HepG2 (cell line): ENCODE measurements around the gene RPL18. TPM values are rescaled to one million over a fixed set of nuclear protein-coding genes. Genes with fewer than 3 reads are reported as not detected.

Source experiments
- ELF1 ChIP-seq: sonication (generic); formaldehyde crosslinking; IDR thresholded peaks from 2 replicates; pipeline ENCODE4 v1.4.0; 2020; ENCODE audit warnings: missing genetic modification reagents
- FOSL1 ChIP-seq: sonication (generic); formaldehyde crosslinking; IDR thresholded peaks from 2 replicates; pipeline ENCODE4 v1.9.0; 2021; ENCODE audit warnings: missing genetic modification reagents, borderline replicate concordance
- GTF2F1 ChIP-seq: fragments of 150-350 bp; IDR thresholded peaks from 2 replicates; pipeline ENCODE4 v1.6.1; 2014; ENCODE audit warnings: low read length
- HHEX ChIP-seq: IDR thresholded peaks from 2 replicates; pipeline ENCODE4 v1.6.1; 2016; ENCODE audit warnings: control low read depth
- MYC ChIP-seq: sonication (generic); formaldehyde crosslinking; IDR thresholded peaks from 2 replicates; pipeline ENCODE4 v1.9.0; 2021; ENCODE audit warnings: missing genetic modification reagents, borderline replicate concordance
- NPAS2 ChIP-seq: sonication (generic); formaldehyde crosslinking; IDR thresholded peaks from 2 replicates; pipeline ENCODE4 v1.8.0; 2022; ENCODE audit warnings: mild to moderate bottlenecking, missing genetic modification reagents, borderline replicate concordance
- PAWR ChIP-seq: sonication (generic); formaldehyde crosslinking; IDR thresholded peaks from 2 replicates; pipeline ENCODE4 v1.4.0; 2020; ENCODE audit warnings: missing genetic modification reagents, mild to moderate bottlenecking, borderline replicate concordance
- RBM22 ChIP-seq: fragments of 200-400 bp; formaldehyde crosslinking; optimal IDR thresholded peaks from 2 replicates; pipeline ENCODE3; 2017; ENCODE audit warnings: mild to moderate bottlenecking, low read length, moderate library complexity
- TAF15 ChIP-seq: fragments of 200-400 bp; formaldehyde crosslinking; IDR thresholded peaks from one replicate; pipeline ENCODE4 v1.6.1; 2018; ENCODE audit warnings: mild to moderate bottlenecking, low read depth, low read length; ENCODE audit not compliant: poor library complexity, severe bottlenecking
- TOPORS ChIP-seq: sonication (generic); formaldehyde crosslinking; IDR thresholded peaks from 2 replicates; pipeline ENCODE4 v1.8.0; 2023; ENCODE audit warnings: mild to moderate bottlenecking, missing genetic modification reagents
- ZNF768 ChIP-seq: sonication (generic); formaldehyde crosslinking; IDR thresholded peaks from 2 replicates; pipeline ENCODE4 v1.4.0; 2020; ENCODE audit warnings: missing genetic modification reagents
- polyA plus RNA-seq, 8 experiments: library from polyadenylated mRNA; depleted of rRNA in 3 of 8; stranded (reverse) in 7 of 8; unstranded in 1 of 8; fragments of >200 nt; fragmentation: Illumina TruSeq in 4 of 8; extraction: Trizol in 4 of 8; gene quantifications; 2 replicates each; pipeline versions ENCODE4 v1.2.1 to v1.2.3, GENCODE V29; 2011 to 2016; ENCODE audit warnings: low read depth in 4 of 8, missing spikeins in 1 of 8, mixed read lengths in 1 of 8; ENCODE audit not compliant: insufficient read depth in 1 of 8
- total RNA-seq, 5 experiments: library from RNA; depleted of rRNA; stranded (reverse); fragments of >200 nt; fragmentation: Illumina TruSeq; extraction: Trizol; gene quantifications; 2 replicates each; pipeline ENCODE4 v1.2.3, GENCODE V29; 2016; ENCODE audit warnings: low read depth in 1 of 5
- TF ChIP-seq, protein P1 (sequence below): IDR thresholded peaks from 2 replicates; pipeline ENCODE4 v1.6.1; 2016; ENCODE audit warnings: low read depth, missing genetic modification reagents, missing compliant biosample characterization
- TF ChIP-seq, protein P2 (sequence below): sonication (generic); formaldehyde crosslinking; IDR thresholded peaks from 2 replicates; pipeline ENCODE4 v1.4.0; 2020; ENCODE audit warnings: missing genetic modification reagents
- TF ChIP-seq, protein P3 (sequence below): sonication (generic); formaldehyde crosslinking; IDR thresholded peaks from 2 replicates; pipeline ENCODE4 v1.9.0; 2022; ENCODE audit warnings: low read depth, missing genetic modification reagents
- TF ChIP-seq, protein P4 (sequence below): IDR thresholded peaks from 2 replicates; pipeline ENCODE4 v1.4.0; 2020; ENCODE audit warnings: mild to moderate bottlenecking, missing genetic modification reagents
- TF ChIP-seq, protein P5 (sequence below): sonication (generic); formaldehyde crosslinking; conservative IDR thresholded peaks from 2 replicates; pipeline ENCODE4 v1.4.0; 2020; ENCODE audit warnings: missing genetic modification reagents

Gene RPL18
- total and polyA plus RNA-seq, 2 of the 13 experiments (the other 11 are each of a cell fraction or from before 2014, with no cell fraction given), result 1,485 to 1,639 TPM

DNA sequence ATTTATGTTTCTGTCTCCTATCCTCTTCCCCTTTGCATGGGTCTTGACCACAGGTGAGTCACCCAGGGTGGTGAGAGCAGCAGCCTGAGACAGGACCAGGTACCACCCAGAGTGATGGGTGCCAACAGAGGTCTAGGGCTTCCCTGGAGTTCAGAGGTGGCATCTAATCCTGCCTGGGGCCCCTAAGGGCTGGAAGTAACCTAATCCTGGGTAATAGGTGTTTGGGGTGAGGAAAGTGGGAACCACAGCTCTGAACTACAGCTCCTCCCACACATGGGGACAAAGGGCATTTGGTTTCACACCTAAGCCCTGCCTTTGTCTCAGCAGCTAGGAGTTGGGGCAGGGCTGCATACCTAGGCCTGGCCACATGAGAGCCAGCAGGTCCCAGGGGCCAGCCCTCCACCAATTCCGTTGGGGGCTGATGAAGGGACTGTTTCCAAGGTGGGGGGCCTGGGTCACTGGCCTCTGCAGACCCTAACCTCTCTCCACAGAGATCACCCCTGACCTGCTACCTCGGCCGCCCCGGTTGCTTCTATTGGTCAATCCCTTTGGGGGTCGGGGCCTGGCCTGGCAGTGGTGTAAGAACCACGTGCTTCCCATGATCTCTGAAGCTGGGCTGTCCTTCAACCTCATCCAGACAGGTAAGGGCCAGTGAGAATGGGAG, 8.4 kb upstream of the RPL18 start (continued):
- TF ChIP-seq, protein P1, sequence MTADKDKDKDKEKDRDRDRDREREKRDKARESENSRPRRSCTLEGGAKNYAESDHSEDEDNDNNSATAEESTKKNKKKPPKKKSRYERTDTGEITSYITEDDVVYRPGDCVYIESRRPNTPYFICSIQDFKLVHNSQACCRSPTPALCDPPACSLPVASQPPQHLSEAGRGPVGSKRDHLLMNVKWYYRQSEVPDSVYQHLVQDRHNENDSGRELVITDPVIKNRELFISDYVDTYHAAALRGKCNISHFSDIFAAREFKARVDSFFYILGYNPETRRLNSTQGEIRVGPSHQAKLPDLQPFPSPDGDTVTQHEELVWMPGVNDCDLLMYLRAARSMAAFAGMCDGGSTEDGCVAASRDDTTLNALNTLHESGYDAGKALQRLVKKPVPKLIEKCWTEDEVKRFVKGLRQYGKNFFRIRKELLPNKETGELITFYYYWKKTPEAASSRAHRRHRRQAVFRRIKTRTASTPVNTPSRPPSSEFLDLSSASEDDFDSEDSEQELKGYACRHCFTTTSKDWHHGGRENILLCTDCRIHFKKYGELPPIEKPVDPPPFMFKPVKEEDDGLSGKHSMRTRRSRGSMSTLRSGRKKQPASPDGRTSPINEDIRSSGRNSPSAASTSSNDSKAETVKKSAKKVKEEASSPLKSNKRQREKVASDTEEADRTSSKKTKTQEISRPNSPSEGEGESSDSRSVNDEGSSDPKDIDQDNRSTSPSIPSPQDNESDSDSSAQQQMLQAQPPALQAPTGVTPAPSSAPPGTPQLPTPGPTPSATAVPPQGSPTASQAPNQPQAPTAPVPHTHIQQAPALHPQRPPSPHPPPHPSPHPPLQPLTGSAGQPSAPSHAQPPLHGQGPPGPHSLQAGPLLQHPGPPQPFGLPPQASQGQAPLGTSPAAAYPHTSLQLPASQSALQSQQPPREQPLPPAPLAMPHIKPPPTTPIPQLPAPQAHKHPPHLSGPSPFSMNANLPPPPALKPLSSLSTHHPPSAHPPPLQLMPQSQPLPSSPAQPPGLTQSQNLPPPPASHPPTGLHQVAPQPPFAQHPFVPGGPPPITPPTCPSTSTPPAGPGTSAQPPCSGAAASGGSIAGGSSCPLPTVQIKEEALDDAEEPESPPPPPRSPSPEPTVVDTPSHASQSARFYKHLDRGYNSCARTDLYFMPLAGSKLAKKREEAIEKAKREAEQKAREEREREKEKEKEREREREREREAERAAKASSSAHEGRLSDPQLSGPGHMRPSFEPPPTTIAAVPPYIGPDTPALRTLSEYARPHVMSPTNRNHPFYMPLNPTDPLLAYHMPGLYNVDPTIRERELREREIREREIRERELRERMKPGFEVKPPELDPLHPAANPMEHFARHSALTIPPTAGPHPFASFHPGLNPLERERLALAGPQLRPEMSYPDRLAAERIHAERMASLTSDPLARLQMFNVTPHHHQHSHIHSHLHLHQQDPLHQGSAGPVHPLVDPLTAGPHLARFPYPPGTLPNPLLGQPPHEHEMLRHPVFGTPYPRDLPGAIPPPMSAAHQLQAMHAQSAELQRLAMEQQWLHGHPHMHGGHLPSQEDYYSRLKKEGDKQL (CRISPR knock-in tag), result 0 out of 2 replicates have a peak, but pooled peaks have one; percentile 19
- TF ChIP-seq PAWR (no peak), GTF2F1 (no peak), ELF1 (CRISPR knock-in tag) (no peak), HHEX (no peak), MYC (CRISPR knock-in tag) (peak; percentile 45), ZNF768 (CRISPR knock-in tag) (no peak), TAF15 (no peak), RBM22 (no peak), NPAS2 (CRISPR knock-in tag) (no peak), TOPORS (0 out of 2 replicates have a peak, but pooled peaks have one; percentile 26), FOSL1 (no peak)
- TF ChIP-seq, protein P2, sequence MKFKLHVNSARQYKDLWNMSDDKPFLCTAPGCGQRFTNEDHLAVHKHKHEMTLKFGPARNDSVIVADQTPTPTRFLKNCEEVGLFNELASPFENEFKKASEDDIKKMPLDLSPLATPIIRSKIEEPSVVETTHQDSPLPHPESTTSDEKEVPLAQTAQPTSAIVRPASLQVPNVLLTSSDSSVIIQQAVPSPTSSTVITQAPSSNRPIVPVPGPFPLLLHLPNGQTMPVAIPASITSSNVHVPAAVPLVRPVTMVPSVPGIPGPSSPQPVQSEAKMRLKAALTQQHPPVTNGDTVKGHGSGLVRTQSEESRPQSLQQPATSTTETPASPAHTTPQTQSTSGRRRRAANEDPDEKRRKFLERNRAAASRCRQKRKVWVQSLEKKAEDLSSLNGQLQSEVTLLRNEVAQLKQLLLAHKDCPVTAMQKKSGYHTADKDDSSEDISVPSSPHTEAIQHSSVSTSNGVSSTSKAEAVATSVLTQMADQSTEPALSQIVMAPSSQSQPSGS (CRISPR knock-in tag), result no peak
- TF ChIP-seq, protein P3, sequence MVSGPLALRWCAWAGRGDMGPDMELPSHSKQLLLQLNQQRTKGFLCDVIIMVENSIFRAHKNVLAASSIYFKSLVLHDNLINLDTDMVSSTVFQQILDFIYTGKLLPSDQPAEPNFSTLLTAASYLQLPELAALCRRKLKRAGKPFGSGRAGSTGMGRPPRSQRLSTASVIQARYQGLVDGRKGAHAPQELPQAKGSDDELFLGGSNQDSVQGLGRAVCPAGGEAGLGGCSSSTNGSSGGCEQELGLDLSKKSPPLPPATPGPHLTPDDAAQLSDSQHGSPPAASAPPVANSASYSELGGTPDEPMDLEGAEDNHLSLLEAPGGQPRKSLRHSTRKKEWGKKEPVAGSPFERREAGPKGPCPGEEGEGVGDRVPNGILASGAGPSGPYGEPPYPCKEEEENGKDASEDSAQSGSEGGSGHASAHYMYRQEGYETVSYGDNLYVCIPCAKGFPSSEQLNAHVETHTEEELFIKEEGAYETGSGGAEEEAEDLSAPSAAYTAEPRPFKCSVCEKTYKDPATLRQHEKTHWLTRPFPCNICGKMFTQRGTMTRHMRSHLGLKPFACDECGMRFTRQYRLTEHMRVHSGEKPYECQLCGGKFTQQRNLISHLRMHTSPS (CRISPR knock-in tag), result no peak
- TF ChIP-seq, protein P4, sequence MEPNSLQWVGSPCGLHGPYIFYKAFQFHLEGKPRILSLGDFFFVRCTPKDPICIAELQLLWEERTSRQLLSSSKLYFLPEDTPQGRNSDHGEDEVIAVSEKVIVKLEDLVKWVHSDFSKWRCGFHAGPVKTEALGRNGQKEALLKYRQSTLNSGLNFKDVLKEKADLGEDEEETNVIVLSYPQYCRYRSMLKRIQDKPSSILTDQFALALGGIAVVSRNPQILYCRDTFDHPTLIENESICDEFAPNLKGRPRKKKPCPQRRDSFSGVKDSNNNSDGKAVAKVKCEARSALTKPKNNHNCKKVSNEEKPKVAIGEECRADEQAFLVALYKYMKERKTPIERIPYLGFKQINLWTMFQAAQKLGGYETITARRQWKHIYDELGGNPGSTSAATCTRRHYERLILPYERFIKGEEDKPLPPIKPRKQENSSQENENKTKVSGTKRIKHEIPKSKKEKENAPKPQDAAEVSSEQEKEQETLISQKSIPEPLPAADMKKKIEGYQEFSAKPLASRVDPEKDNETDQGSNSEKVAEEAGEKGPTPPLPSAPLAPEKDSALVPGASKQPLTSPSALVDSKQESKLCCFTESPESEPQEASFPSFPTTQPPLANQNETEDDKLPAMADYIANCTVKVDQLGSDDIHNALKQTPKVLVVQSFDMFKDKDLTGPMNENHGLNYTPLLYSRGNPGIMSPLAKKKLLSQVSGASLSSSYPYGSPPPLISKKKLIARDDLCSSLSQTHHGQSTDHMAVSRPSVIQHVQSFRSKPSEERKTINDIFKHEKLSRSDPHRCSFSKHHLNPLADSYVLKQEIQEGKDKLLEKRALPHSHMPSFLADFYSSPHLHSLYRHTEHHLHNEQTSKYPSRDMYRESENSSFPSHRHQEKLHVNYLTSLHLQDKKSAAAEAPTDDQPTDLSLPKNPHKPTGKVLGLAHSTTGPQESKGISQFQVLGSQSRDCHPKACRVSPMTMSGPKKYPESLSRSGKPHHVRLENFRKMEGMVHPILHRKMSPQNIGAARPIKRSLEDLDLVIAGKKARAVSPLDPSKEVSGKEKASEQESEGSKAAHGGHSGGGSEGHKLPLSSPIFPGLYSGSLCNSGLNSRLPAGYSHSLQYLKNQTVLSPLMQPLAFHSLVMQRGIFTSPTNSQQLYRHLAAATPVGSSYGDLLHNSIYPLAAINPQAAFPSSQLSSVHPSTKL (CRISPR knock-in tag), result no peak
- TF ChIP-seq, protein P5, sequence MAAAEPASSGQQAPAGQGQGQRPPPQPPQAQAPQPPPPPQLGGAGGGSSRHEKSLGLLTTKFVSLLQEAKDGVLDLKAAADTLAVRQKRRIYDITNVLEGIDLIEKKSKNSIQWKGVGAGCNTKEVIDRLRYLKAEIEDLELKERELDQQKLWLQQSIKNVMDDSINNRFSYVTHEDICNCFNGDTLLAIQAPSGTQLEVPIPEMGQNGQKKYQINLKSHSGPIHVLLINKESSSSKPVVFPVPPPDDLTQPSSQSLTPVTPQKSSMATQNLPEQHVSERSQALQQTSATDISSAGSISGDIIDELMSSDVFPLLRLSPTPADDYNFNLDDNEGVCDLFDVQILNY (CRISPR knock-in tag), result 0 out of 2 replicates have a peak, but pooled peaks have one; percentile 12
